Upper lobe of right lung (tissue), 1 donor: Measurements from ENCODE around the gene TMEM135. TPM values are rescaled to one million over a fixed set of nuclear protein-coding genes. Genes with fewer than 3 reads are reported as not detected.

Experiments used
- ATAC-seq: fragments of 200-7000 bp; cut with Tn5 transposase; one replicate; pipeline ENCODE4 v1.9.1; 2020; ENCODE audit warnings: mild to moderate bottlenecking, moderate library complexity
- DNase-seq: peaks from one replicate; pipeline ENCODE4 v3.0.0-alpha.2; 2020
- H3K27ac ChIP-seq: fragments of 200-600 bp; one replicate; pipeline ENCODE4 v1.8.0; 2022
- H3K27me3 ChIP-seq: fragments of 200-600 bp; one replicate; pipeline ENCODE4 v1.8.0; 2022; ENCODE audit warnings: mild to moderate bottlenecking
- H3K36me3 ChIP-seq: fragments of 200-600 bp; one replicate; pipeline ENCODE4 v1.8.0; 2022
- H3K4me1 ChIP-seq: fragments of 200-600 bp; one replicate; pipeline ENCODE4 v1.8.0; 2022
- H3K4me3 ChIP-seq: fragments of 200-600 bp; one replicate; pipeline ENCODE4 v1.8.0; 2022; ENCODE audit warnings: mild to moderate bottlenecking
- H3K9me3 ChIP-seq: fragments of 200-600 bp; one replicate; pipeline ENCODE4 v1.8.0; 2022
- CTCF ChIP-seq: fragments of 200-600 bp; IDR thresholded peaks from one replicate; pipeline ENCODE4 v1.8.0; 2022; ENCODE audit warnings: antibody characterized with exemption
- intact Hi-C: fragments of 100-400 bp; cut with DNase I; formaldehyde crosslinking; loops from one replicate; pipeline ENCODE4 v1.11.0; 2022
- total RNA-seq: library from RNA; stranded (reverse); fragmentation: NEBNext Ultra II Directional; extraction: Animal tissue kit (Norgen Biotek cat#: 25700); gene quantifications from one replicate; pipeline ENCODE4 v1.2.1, GENCODE V29; 2021
- donor health status: DM: no; HTN: yes; CAD: no; lungs with severe emphysema.

Gene TMEM135
- total RNA-seq, 1 donor from 2014 or later: 24.5 TPM

DNA sequence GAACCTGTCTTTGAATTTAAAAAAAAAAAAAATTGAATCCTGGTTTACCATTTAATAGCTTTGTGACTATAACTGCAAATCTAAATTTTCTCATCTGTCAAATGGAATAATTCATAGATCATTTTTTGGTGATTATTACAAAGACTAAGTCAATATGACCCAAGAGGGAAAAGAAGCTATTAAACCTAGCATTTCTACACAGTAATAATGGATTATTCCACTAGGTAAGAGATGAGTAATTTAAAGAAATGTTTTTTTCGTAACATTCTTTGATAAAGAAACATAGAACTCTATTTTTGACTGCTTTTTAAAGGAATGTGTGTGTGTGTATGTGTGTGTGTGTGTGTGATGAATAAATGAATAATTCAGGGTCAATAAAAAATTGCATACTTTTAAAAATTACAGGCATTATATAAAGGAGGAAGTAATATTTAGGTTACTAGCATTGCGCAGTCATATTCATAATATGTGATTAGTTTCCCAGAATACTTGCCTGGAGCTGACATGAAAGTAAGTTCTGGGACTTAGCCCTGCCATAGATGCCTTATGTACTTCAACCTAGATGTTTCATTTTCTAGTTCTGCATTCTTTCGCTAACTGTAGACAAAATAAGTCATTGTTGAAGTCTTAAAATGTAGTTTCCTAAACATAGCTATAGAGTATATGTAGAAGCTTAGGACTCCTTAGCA is 72.9 kb downstream of the TMEM135 start:
- H3K27me3 ChIP-seq: no peaks in the 10 kb centered on the region

DNA sequence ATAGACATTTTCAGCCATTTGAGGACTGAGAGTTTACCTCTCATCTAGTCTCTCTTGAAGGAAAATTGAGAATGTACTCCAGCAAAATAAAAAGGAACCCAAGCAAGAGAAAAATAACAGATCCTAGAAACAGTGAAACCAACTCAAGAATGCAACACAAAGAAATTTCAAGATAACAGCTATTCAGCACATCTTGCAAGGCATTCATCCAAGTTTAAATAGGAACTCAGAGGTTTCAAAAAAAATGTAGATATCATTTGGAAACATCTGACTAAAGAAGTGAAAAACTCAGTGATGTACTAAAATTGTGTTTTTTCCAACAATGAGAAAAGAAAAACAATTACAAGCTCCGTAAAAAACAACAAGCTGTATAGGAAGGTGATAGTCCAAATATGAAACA is 76.4 kb downstream of the TMEM135 start:
- DNase-seq: no peak
- TF ChIP-seq CTCF: no peak
- no peaks in the 10 kb centered on the region for H3K27me3 ChIP-seq

More for the DNA sequence above, 72.9 kb downstream of the TMEM135 start:
- Histone ChIP-seq H3K27ac (no peak overlapping the region), H3K4me1 (no peaks in the 10 kb centered on the region), H3K9me3 (no peaks in the 10 kb centered on the region), H3K36me3 (no peaks in the 10 kb centered on the region), H3K4me3 (no peak overlapping the region)
- intact Hi-C loops: no loop called here
- TF ChIP-seq CTCF: no peak
- ATAC-seq: no peak
- DNase-seq: no peak

GRCh38 chr11:87116185-87116584 is 78.5 kb downstream of the TMEM135 start:
- DNase-seq (no peak), ATAC-seq (no peak)
- Histone ChIP-seq H3K4me3 (no peak overlapping the region), H3K27ac (no peak overlapping the region), H3K36me3 (no peaks in the 10 kb centered on the region), H3K4me1 (no peaks in the 10 kb centered on the region), H3K27me3 (no peaks in the 10 kb centered on the region), H3K9me3 (no peaks in the 10 kb centered on the region)
- intact Hi-C loops: no loop called here
- no peak for TF ChIP-seq CTCF

More for the DNA sequence above, 76.4 kb downstream of the TMEM135 start:
- intact Hi-C loops: no loop called here
- Histone ChIP-seq H3K9me3 (no peaks in the 10 kb centered on the region), H3K36me3 (no peaks in the 10 kb centered on the region), H3K4me3 (no peak overlapping the region), H3K27ac (no peak overlapping the region), H3K4me1 (no peaks in the 10 kb centered on the region)
- ATAC-seq: no peak

- Histone ChIP-seq H3K27ac (no peak overlapping the region), H3K9me3 (no peaks in the 10 kb centered on the region), H3K4me1 (peaks cover 4% of the 10 kb centered on the region), H3K27me3 (no peaks in the 10 kb centered on the region), H3K36me3 (no peaks in the 10 kb centered on the region), H3K4me3 (no peak overlapping the region)
- TF ChIP-seq CTCF: no peak
- ATAC-seq: no peak
- DNase-seq: no peak
- intact Hi-C loops: no loop called here
These were observed 83.2 kb downstream of the TMEM135 start for GRCh38 chr11:87120937-87121336.

DNA sequence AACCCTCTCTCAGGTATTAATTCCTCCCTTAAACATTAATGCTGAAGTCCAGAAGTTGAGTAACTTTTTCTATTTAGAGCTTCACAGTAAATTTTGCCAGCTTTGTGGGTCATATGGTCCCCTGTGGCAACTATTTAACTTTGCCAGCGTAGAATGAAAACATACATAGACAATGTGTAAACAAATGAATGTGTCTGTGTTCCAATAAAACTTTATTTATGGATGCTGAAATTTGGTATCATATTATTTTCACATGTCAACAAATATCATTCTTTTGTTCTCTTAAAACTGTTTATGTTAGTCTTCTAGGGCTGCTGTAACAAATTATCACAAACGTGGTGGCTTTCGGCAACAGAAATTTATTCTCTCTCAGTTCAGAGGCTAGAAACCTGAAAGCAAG is 85.1 kb downstream of the TMEM135 start:
- no peaks in the 10 kb centered on the region for H3K9me3 ChIP-seq
- no peak overlapping the region for H3K27ac ChIP-seq
- no peak for TF ChIP-seq CTCF
- DNase-seq: no peak
- no peaks in the 10 kb centered on the region for H3K36me3 ChIP-seq
- H3K4me3 ChIP-seq: no peak overlapping the region
- no peak for ATAC-seq
- peaks cover 4% of the 10 kb centered on the region for H3K4me1 ChIP-seq
- intact Hi-C loops: no loop called here
- H3K27me3 ChIP-seq: no peaks in the 10 kb centered on the region

- no peak for ATAC-seq
- no peak for TF ChIP-seq CTCF
These were observed 87.5 kb downstream of the TMEM135 start for GRCh38 chr11:87125257-87125656.

More at GRCh38 chr11:87125257-87125656, 87.5 kb downstream of the TMEM135 start:
- peaks cover 4% of the 10 kb centered on the region for H3K4me1 ChIP-seq
- H3K36me3 ChIP-seq: no peaks in the 10 kb centered on the region
- no peak overlapping the region for H3K27ac ChIP-seq
- intact Hi-C loops: no loop called here
- H3K9me3 ChIP-seq: no peaks in the 10 kb centered on the region
- no peak for DNase-seq
- no peaks in the 10 kb centered on the region for H3K27me3 ChIP-seq
- no peak overlapping the region for H3K4me3 ChIP-seq
